ENCODE results near the gene CYP3A7. TPM values are rescaled to one million over a fixed set of nuclear protein-coding genes. Genes with fewer than 3 reads are reported as not detected.
"Not testable (repeated sequence)": the region's sequence is repeated elsewhere in the genome, so short reads cannot be mapped to it uniquely, and the experiment has no call there.

The CYP3A7 gene
- total RNA-seq, 4 donors from 2014 or later, result 0.22 TPM; not detected in 3

DNA sequence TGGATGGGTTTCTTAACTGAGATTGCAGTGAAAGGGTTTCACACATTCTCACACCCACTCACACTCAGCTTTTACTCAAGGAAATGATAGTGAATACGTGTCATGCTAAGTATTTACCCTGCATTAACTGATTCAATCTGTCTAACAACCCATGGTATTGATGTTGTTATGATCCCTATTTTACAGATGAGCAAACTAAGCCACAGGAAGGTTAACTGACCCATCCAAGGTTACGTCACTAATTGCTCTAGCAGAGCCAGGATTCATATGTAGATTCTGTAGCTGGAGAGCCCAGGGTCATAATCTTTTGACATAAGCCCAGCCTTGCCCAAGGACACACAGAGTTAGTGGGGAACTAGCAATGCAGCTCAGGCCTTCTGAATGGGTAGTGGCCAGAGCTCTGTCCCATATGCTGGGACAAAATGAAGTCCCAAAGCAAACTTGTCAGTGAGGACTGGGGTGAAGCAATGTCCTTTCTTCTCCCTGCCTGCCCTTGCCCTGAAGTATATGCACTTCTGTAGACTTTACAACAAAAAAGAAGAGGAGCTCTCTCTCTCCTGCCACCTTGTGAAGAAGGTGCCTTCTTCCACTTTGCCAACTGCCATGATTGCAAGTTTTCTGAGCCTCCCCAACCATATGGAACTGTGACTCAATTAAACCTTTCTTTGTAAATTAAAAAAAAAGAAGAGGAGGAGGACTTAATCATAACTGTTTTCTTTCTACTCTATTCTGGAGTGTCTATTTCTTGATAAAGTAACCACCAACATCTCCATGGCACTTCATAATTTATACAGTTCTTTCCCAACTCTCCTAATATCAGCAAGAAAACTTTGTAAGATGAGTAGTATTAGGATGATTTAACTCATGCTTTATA lies 4.9 kb upstream of the CYP3A7 start:
- no peaks in the 10 kb centered on the region for H3K27me3 ChIP-seq
- no peaks in the 10 kb centered on the region for H3K4me1 ChIP-seq
- no peak overlapping the region for H3K4me3 ChIP-seq
- H3K9me3 ChIP-seq, result peaks cover 0 to 2% (median 0%) of the 10 kb centered on the region in 4 donors
- H3K36me3 ChIP-seq, result peaks cover 0 to 29% (median 0%) of the 10 kb centered on the region in 3 donors
- WGBS, 2 donors, result 65 to 80% methylated on average over 2 of the region's 2 CpGs
- no peak for TF ChIP-seq EP300 (IDR thresholded peaks at IDR 0.05)
- TF ChIP-seq POLR2A (IDR thresholded peaks at IDR 0.05), result no peak
- TF ChIP-seq, protein P1, sequence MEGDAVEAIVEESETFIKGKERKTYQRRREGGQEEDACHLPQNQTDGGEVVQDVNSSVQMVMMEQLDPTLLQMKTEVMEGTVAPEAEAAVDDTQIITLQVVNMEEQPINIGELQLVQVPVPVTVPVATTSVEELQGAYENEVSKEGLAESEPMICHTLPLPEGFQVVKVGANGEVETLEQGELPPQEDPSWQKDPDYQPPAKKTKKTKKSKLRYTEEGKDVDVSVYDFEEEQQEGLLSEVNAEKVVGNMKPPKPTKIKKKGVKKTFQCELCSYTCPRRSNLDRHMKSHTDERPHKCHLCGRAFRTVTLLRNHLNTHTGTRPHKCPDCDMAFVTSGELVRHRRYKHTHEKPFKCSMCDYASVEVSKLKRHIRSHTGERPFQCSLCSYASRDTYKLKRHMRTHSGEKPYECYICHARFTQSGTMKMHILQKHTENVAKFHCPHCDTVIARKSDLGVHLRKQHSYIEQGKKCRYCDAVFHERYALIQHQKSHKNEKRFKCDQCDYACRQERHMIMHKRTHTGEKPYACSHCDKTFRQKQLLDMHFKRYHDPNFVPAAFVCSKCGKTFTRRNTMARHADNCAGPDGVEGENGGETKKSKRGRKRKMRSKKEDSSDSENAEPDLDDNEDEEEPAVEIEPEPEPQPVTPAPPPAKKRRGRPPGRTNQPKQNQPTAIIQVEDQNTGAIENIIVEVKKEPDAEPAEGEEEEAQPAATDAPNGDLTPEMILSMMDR (IDR thresholded peaks at IDR 0.05), result no peak
- no peak overlapping the region for H3K27ac ChIP-seq
- no peak for DNase-seq (ENCODE audit: low spot score in 2 of 2)

GRCh38 chr7:99737726-99738125 lies 2.7 kb upstream of the CYP3A7 start:
- H3K27me3 ChIP-seq, result no peaks in the 10 kb centered on the region
- no peaks in the 10 kb centered on the region for H3K9me3 ChIP-seq
- H3K4me3 ChIP-seq, result no peak overlapping the region
- TF ChIP-seq EP300 (IDR thresholded peaks at IDR 0.05), result no peak
- TF ChIP-seq, protein P1 (IDR thresholded peaks at IDR 0.05), result no peak
- TF ChIP-seq POLR2A (IDR thresholded peaks at IDR 0.05), result no peak
- H3K36me3 ChIP-seq, result peaks cover 0 to 29% (median 0%) of the 10 kb centered on the region in 3 donors
- no peak overlapping the region for H3K27ac ChIP-seq
- DNase-seq (ENCODE audit: low spot score in 2 of 2), result no peak
- WGBS, 2 donors, result 85 to 90% methylated on average over 1 of the region's 1 CpG
- H3K4me1 ChIP-seq, result no peaks in the 10 kb centered on the region

DNA sequence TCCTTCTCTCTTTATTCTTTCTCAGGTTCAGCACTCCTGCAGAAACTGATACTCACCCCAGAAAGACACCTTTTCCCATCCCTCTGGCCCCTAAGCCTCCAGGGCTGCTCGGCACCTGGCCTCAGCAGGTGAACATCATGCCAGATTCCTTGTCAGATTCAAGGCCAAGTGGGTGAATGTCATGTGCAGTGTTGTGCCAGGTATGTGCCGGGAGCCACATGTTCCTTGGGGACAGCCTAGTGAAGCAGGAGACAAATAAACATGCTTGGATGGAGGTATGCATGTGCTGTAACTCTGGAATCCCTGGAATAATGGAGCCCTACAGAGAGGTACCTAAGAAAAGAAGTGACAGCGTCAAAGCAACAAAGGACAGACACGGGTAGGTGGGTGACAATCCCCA lies 1.7 kb upstream of the CYP3A7 start:
- not testable (repeated sequence) for H3K27me3 ChIP-seq; H3K9me3 ChIP-seq; H3K27ac ChIP-seq; H3K4me3 ChIP-seq; H3K4me1 ChIP-seq; DNase-seq (ENCODE audit: low spot score in 2 of 2)
- WGBS, 2 donors, result 83 to 86% methylated on average over 4 of the region's 4 CpGs
- peaks cover 0 to 35% (median 0%) of the 10 kb centered on the region in 3 donors for H3K36me3 ChIP-seq

GRCh38 chr7:99733448-99733847 lies 1.5 kb downstream of the CYP3A7 start:
- H3K36me3 ChIP-seq, result peaks cover 0 to 20% (median 0%) of the 10 kb centered on the region in 3 donors
- no peaks in the 10 kb centered on the region for H3K9me3 ChIP-seq
- 94% methylated on average over 2 of the region's 2 CpGs; no CpG with 5 or more reads in 1 of the 2 donors for WGBS, 2 donors
- DNase-seq (ENCODE audit: low spot score in 2 of 2), result no peak
- no peak overlapping the region for H3K27ac ChIP-seq
- no peaks in the 10 kb centered on the region for H3K27me3 ChIP-seq
- no peak overlapping the region for H3K4me3 ChIP-seq
- H3K4me1 ChIP-seq, result no peaks in the 10 kb centered on the region
- TF ChIP-seq, protein P1 (IDR thresholded peaks at IDR 0.05), result peak in 1 of 5 experiments; percentile 6
- no peak for TF ChIP-seq EP300 (IDR thresholded peaks at IDR 0.05)

DNA sequence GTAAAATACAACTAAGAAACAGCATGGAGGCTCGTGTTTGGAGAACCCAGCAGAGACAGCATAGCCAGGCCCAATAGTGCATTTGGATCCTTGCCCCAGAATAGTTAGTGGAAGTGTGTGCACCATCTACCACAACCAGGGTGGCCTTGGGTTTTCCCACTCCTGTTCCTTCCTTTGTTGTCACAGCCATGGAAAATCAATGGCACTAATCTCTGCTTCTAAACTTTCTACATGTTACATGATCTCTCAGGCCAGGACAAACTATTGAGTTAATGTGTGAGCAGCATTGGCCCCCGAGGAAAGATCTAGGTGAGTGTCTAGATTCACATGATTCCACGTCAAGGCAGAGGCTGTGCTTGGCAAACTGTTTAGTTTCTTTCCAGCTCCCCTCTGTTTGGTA lies 2.0 kb downstream of the CYP3A7 start:
- 87 to 90% methylated on average over 3 of the region's 3 CpGs for WGBS, 2 donors
- H3K27ac ChIP-seq, result no peak overlapping the region
- H3K27me3 ChIP-seq, result no peaks in the 10 kb centered on the region
- no peaks in the 10 kb centered on the region for H3K9me3 ChIP-seq
- peaks cover 0 to 20% (median 0%) of the 10 kb centered on the region in 3 donors for H3K36me3 ChIP-seq
- H3K4me1 ChIP-seq, result no peaks in the 10 kb centered on the region
- DNase-seq (ENCODE audit: low spot score in 2 of 2), result no peak
- H3K4me3 ChIP-seq, result no peak overlapping the region
- TF ChIP-seq EP300 (IDR thresholded peaks at IDR 0.05) (no peak), POLR2A (IDR thresholded peaks at IDR 0.05) (no peak)
- TF ChIP-seq, protein P1 (IDR thresholded peaks at IDR 0.05), result no peak
